Measurements from ENCODE around the gene PDSS2.

The PDSS2 gene

GRCh38 chr6:107246972-107247615 lies 212.3 kb downstream of the PDSS2 start:
- no peak for DNase-seq

- no peak for DNase-seq
Measured at GRCh38 chr6:107246249-107246971, 213.0 kb downstream of the PDSS2 start.

GRCh38 chr6:107244742-107245480 lies 214.5 kb downstream of the PDSS2 start:
- DNase-seq, result peak; percentile 75

GRCh38 chr6:107244082-107244741 lies 215.2 kb downstream of the PDSS2 start:
- DNase-seq, result no peak

GRCh38 chr6:107243471-107243870 lies 215.9 kb downstream of the PDSS2 start:
- no peak for DNase-seq

- DNase-seq, result no peak
Measured at GRCh38 chr6:107237992-107238660, 221.2 kb downstream of the PDSS2 start.

GRCh38 chr6:107235511-107235910 lies 223.9 kb downstream of the PDSS2 start:
- no peak for DNase-seq

- no peak for DNase-seq
Measured at GRCh38 chr6:107235007-107235406, 224.4 kb downstream of the PDSS2 start.

GRCh38 chr6:107231243-107231642 lies 228.1 kb downstream of the PDSS2 start:
- DNase-seq, result no peak

GRCh38 chr6:107230448-107230847 lies 228.9 kb downstream of the PDSS2 start:
- DNase-seq, result no peak

GRCh38 chr6:107230024-107230423 lies 229.3 kb downstream of the PDSS2 start:
- DNase-seq, result no peak

- DNase-seq, result no peak
Measured at GRCh38 chr6:107228754-107229153, 230.6 kb downstream of the PDSS2 start.

- DNase-seq, result no peak
Measured at GRCh38 chr6:107221519-107221918, 237.8 kb downstream of the PDSS2 start.

- DNase-seq, result no peak
Measured at GRCh38 chr6:107219851-107220250, 239.5 kb downstream of the PDSS2 start.

GRCh38 chr6:107218142-107218541 lies 241.2 kb downstream of the PDSS2 start:
- DNase-seq, result no peak

GRCh38 chr6:107217248-107217647 lies 242.1 kb downstream of the PDSS2 start:
- no peak for DNase-seq

- DNase-seq, result no peak
Measured at GRCh38 chr6:107216197-107216933, 243.0 kb downstream of the PDSS2 start.

- DNase-seq, result no peak
Measured at GRCh38 chr6:107215334-107215733, 244.0 kb downstream of the PDSS2 start.

- DNase-seq, result no peak
Measured at GRCh38 chr6:107214655-107215054, 244.7 kb downstream of the PDSS2 start.

GRCh38 chr6:107209406-107210305 lies 249.7 kb downstream of the PDSS2 start:
- DNase-seq, result no peak
